GM21576 (cell line): Measurements from ENCODE around the gene GABARAPL1.
"Not testable (repeated sequence)": the region's sequence is repeated elsewhere in the genome, so short reads cannot be mapped to it uniquely, and the experiment has no call there.

Experiments used
- ATAC-seq: cut with Tn5 transposase; IDR thresholded peaks from one replicate; pipeline ENCODE4 v1.9.1; 2021; ENCODE audit warnings: mild to moderate bottlenecking, moderate library complexity; ENCODE audit not compliant: unreplicated experiment

GABARAPL1 gene

GRCh38 chr12:10212739-10213131, at the start of gene GABARAPL1:
Gene GABARAPL1 (plus strand): TSS chr12:10212877. CDS start chr12:10213130, 253 bp downstream.
- peak; percentile 54 for ATAC-seq

GRCh38 chr12:10163084-10163483, 49.6 kb upstream of the GABARAPL1 start:
- no peak for ATAC-seq

DNA sequence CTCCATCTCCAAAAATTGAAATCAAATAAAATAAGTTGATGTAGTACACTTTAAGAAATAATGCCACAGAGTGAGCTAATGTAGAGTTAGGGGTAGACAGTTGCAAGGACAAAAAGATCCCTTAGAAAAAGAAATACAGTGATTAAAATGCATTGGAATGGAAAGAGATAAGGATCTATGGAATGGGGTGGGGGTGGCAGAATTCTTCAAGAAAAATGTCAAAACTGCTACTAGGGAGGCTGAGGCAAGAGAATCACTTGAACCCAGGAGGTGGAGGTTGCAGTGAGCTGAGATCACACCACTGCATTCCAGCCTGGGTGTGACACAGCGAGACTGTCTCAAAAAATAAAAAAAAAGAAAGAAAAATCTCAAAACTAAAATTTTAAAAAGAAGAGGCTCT, 47.3 kb upstream of the GABARAPL1 start:
- no peak for ATAC-seq

DNA sequence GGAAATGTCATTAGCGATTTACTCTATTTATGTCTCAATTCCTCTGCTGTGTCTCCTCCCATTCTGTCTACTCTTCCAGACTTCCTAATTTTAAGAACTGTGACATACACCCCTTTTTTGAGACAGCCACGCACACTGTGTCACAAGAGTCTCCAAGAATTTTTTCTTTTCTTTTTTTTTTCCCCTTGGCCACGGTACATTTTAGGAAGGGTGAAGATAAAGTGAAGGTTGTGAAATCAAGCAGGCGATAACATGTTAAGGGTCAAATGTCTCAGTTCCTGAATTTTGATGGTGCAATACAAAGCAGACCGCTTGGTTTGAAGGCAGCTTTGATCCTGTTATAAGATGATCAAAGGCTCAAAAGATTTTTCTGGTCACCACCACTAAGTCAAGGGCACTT, 45.1 kb upstream of the GABARAPL1 start:
- no peak for ATAC-seq

- ATAC-seq = no peak
Measured at GRCh38 chr12:10169104-10169503, 43.6 kb upstream of the GABARAPL1 start.

- ATAC-seq = no peak
Measured at GRCh38 chr12:10170216-10170615, 42.5 kb upstream of the GABARAPL1 start.

GRCh38 chr12:10171973-10172728, 40.5 kb upstream of the GABARAPL1 start, which contains the start of gene OLR1:
Gene OLR1 (minus strand): TSS chr12:10172132. CDS start chr12:10172077, 55 bp downstream.
- no peak for ATAC-seq

- no peak for ATAC-seq
Measured at GRCh38 chr12:10174986-10175614, 37.6 kb upstream of the GABARAPL1 start.

DNA sequence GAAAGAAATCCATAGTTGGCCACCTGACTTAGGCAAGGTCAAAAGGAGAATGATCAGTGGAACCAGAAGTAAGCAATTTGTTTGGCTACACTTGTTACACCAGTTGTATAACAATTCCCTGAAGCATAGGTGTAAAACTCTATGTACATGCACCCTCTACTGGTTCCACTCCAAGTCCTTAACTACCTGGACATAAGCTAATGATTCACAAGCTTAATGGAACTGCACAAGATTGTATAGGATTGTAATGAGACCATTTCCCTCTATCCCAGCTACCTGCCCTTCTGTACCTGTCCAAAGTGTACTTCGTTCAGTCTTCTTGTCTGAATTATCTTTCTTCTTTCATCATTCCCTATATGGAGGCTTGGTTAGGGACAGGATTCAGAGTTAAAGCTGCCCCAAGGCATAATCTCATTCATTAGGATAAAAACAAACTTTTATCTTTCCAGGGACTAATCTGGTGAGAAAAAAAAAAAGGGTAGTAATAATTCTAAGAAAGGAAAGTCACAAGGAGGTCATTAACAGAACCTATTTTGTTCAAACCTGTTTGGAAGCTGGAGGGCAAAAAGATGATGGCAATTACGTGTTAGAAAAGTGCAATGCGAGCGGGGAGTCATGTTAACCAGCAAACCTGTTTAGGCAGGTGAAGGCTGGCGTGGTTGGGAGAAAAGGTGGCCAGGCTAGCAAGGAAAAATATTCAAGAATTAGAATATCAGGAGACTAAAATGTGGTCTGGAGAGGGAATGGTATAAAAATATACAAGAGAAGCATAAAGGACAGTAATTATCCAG, 36.6 kb upstream of the GABARAPL1 start:
- ATAC-seq = no peak

DNA sequence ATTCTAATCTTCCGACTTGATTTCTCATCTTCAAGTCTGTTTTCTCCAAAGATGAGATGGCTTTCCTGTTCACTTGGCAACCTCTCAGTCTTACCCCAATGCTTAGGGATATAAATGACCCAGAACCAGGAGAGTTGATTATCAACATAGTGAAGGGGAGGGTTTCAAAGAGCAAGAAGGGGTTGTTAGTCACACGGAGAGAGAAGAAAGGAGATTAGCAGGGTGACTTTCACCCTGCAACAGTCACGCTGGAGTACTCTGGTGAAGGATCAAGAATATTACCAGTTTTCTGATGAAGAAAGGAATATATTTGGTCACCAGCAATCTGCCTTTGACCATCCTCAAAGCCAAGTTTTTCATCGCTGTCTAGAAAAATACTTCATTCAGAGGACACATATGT, 33.9 kb upstream of the GABARAPL1 start, which contains the start of gene TMEM52B:
TSS of gene TMEM52B (plus strand) at position 212 of the 400 bp plus-strand sequence. CDS start 543 bp downstream, outside the sequence.
- ATAC-seq = no peak

DNA sequence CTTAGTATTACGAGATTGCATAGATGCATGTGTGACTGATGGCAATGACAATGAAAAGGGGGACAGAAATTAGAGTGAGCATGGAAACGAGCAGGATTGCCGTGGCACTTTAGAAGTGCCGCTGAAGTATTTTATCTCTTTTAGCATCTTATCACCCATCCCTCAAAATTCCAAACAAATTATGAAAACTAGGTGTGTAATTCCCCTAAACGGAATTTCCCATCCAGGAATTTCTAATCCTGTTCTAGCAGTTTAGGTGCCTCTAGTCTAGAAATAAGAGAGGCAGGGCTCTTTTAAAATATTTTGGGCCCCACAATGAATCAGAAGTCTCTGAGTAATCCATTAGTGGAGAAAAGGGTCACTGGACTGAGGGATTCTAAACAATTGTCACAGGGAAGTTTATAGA, 32.9 kb upstream of the GABARAPL1 start:
- no peak for ATAC-seq

DNA sequence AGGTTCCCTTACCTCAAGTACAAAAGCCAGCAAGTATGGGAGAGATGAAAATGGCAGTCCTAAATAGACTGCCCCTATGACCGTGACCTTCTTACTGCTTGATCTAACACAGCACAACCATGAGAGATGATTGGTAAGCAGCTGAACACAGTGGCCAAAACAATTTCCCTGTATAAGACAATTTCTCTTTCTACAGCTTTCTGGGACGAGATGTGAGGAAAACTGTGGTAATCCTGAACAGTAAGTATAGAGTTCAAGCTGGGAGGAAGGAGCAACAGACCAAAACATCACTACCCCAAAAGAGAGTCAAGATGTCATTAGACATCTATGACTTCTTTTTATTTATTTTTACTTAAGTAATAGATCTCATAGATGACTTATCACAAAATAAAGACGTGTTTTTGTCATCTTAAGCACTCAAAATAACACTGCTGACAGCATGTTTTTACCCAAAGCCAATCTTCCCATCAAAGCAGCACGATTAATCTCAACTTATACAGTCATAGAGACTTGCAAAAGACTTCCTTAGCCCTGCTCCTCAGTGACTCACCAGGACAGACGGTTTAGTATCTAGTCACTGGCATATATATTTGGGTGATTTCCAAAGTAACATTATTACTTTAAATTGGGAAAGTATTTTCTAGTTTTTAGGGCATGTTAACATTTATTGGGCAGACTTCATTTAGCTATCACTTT, 30.2 kb upstream of the GABARAPL1 start:
- no peak for ATAC-seq

DNA sequence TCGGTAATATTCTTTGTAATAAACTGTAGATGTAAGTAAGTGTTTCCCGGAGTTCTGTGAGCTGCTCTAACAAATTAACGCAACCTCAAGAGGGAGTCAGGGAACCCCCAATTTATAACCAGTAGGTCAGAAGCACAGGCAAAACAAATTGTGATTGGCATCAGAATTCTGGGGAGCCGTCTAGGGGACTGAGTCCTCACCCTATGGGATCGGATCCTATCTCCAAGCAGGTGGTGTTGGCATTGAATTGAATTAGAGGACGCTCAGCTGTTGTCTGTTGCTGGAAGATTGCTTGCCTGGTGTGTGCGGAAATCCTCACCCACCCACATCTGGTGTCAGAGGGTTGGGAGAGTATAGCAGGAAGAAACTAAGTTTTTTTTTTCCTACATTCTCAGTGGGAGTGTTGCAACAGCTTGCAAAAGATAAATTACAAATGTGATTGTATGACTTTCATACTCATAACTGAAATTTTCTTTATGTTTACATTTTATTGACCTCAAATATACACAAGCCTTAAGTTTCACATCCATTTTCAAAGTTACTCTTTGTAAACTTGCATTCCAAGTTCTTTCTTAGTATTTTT, 28.3 kb upstream of the GABARAPL1 start:
- ATAC-seq = no peak

DNA sequence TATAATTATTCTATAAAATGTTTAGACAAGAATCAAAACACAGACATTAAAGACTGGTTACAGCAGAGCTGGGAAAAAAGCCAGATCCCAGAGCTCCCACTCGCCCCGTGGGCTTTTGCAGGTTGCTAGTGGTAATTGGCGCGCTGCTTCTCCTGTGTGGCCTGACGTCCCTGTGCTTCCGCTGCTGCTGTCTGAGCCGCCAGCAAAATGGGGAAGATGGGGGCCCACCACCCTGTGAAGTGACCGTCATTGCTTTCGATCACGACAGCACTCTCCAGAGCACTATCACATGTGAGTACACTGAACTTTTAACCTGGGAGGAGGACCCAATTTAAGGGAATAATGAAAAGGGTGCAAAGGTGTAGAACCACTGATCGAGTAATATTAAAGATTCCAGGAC, 26.4 kb upstream of the GABARAPL1 start:
- no peak for ATAC-seq

DNA sequence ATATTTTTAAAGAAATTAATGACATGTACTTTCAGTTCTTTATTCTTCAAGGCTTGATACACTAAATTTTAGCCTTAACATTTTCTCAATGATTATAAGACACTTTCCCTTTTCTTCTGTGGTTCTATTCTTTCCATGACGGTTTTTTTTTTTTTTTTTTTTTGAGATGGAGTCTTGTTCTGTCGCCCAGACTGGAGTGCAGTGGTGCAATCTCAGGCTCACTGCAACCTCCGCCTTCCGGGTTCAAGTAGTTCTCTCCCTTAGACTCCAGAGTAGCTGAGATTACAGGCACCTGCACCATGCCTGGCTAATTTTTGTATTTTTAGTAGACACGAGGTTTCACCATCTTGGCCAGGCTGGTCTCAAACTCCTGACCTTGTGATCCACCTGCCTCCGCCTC, 25.7 kb upstream of the GABARAPL1 start:
- not testable (repeated sequence) for ATAC-seq

DNA sequence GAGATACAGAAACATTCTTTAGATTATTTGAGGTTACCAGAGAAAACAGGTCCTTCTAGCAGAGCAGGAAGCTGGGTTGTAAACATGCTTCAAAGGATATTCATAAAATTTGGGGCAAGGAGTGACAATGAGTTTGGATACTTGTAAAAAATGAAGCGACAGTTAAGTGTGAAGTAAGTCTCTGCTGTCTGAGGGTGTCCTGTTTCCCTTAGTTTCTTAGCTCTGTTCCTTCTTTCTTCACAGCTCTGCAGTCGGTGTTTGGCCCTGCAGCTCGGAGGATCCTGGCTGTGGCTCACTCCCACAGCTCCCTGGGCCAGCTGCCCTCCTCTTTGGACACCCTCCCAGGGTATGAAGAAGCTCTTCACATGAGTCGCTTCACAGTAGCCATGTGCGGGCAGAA, 23.0 kb upstream of the GABARAPL1 start:
- no peak for ATAC-seq

- ATAC-seq = peak; percentile 93
Measured at GRCh38 chr12:10190558-10191388, 21.9 kb upstream of the GABARAPL1 start.

DNA sequence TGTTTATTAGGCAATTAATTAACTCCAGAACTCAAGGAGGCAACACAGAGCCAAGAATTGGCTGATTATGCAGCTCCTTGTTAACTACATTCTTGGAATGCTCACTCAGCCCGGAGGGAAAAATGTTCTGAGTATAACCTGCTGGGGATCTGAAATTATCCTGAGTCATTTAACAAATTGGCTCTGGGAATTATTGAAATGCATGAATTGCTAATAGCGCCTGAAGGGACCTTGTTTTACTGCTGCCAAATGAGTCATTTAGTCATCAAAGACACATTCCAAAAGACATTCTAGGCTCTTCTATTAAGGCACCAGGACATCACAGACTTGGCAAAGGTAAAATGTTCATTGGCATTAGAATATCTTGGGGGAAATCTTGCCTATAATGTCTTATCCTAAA, 20.8 kb upstream of the GABARAPL1 start:
- ATAC-seq = no peak

GRCh38 chr12:10194160-10194670, 18.5 kb upstream of the GABARAPL1 start:
- no peak for ATAC-seq
